ENCODE results near the gene METTL9.
"Not testable (repeated sequence)": the region's sequence is repeated elsewhere in the genome, so short reads cannot be mapped to it uniquely, and the experiment has no call there.

The METTL9 gene
- total RNA-seq = 103 to 116 reads per million in 2 donors

GRCh38 chr16:21599122-21600030 is at the start of gene METTL9:
TSS of gene METTL9 (plus strand) at chr16:21599577. CDS start at chr16:21599734, 157 bp downstream.
- peak; percentile 91 for DNase-seq

DNA sequence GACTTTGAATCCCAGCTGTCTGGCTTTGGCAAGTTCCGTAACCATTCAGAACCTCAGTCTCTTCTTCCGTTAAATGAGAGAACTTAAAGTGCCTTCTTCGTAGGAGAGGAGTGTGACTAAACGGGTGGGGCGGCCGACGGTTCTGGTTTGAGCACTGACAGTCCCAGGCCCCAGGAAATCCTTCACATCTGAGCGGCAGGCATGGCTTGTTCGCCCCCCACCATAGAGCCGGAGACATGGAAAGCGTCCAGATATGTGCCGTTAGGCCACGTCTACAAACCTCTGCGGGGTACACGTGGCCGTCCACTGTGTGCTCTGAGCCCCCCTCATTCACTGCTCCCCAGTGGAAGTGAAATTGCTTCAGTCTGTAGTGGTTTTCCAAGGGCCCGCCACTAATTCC is 49.4 kb upstream of the METTL9 start:
- not testable (repeated sequence) for DNase-seq

DNA sequence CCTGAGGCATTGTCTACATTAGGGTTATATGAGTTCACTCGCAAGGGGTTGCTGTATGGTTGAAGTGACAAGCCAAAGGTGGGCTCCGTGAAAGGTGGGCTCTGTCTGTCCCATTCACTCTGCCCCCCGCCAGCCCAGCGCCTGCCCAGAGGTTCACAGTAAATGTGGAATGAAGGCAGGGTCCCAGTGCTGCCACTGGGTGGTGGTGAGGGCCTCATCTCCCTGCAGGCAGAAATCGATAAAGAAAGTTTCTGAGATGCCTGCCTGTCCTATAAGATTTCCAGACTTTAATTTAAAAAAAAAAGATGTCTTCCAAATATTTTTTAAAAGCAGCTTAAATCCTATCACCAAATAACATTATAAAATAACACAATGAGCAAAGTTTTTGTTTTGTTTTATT is 48.9 kb upstream of the METTL9 start:
- DNase-seq = not testable (repeated sequence)

DNA sequence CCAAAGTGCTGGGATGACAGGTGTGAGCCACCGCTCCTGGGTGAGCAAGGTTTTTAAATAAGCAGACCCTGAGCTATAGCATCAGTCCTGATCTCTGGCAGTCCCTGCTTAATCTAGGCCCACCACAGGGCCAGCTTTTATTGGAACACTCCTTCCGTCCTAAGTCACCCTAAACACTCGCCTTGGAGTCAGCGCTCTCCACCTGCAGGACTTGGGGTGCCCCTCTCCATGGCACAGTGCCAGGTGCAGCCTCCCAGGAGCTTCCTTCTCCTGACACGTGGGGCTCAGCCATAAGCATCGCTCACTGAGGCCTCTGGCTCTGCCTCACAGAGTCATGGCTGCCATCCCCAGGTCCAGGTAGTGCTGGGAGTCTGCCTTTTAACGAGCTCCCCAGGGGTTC is 48.3 kb upstream of the METTL9 start:
- not testable (repeated sequence) for DNase-seq

DNA sequence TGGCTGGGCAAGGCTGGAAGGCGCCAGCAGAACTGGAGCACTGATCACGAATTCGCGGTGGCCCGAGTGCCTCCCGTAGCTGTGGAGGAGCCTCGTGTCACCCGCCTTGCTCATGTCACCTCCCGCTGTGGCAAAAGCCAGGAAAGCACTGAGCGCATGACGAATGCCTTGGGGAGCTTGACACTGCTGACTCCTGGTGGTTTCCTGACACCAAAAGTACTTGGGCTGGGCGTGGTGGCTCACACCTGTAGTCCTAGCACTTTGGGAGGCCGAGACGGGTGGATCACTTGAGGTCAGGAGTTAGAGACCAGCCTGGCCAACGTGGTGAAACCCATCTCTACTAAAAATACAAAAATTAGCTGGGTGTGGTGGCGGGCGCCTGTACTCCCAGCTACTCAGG is 47.8 kb upstream of the METTL9 start:
- not testable (repeated sequence) for DNase-seq

DNA sequence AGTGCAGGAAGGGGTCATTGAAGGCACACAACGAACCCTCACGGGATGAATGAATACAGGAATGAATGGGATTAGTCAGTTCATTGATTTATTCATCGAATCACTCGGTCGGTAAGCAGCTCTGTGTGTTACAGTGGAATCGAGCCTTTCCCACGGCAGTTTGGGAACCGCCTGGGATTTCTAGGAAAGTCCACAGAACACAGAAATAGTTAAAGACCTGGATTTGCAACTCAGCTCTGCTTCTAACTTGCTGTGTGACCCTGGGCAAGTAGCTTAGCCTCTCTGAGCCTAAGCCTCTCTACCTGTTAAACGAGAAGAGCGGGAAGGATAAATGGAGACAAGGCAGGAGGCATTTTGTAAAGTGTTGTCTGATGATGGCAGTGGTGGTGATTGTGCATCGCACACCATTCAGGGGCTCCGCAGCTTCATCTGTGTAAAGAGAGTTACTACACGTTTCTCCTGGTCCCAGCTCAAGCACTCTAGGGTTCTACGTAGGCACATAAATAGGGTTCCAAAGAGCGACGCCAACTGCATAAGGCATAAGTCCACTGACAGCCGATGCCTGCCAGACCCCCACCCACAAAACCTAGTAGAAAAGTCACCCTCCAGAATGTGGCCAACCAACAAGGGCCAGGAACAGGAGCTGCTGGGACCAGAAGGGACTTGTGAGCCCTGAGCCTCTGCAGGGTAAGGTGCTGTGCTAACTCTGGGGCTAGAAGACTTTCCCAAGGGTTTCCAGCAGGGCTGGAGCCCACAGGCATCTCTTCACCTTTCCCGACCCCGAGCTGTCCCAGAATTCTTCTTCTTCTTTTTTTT is 45.7 kb upstream of the METTL9 start:
- not testable (repeated sequence) for DNase-seq

DNA sequence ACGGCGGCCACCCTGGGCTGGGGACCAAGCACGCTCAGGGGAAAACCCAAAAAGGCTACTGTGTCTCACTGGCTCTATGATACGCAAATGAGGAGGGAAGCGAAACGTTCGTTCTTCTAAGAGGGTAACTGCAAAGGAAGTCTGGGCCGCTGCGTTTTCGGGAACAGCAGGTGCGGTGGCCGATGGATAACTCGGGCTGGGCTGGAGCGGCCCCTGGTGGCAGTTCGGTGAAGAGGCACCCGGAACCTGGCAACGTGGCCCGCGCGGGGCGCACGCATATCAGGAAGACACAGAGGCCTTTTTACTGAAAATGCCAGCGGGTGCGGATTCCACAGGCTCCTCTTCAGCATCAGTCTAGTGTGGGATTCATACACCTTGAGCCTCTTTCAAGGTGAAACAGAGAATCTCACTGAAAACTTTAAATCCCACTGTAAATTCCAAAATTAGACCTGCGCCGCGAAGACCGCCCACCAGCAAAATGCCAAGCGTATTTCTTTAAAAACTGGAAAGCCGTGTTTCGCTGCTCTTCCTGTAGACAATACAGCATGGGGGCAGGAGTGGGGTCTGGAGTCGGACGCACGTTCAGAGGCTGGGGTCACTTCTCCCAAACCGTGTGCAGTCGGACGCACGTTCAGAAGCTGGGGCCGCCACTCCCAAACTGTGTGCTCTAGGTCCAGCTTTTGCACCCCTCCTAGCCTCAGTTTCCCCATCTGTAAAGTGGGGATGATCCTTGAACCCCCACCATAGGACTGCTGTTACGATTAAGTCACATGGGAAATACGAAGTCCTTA is 44.4 kb upstream of the METTL9 start:
- peak; percentile 63 for DNase-seq

GRCh38 chr16:21555621-21556020 is 43.8 kb upstream of the METTL9 start:
- DNase-seq = not testable (repeated sequence)

GRCh38 chr16:21556026-21556595 is 43.3 kb upstream of the METTL9 start:
- DNase-seq = not testable (repeated sequence)

DNA sequence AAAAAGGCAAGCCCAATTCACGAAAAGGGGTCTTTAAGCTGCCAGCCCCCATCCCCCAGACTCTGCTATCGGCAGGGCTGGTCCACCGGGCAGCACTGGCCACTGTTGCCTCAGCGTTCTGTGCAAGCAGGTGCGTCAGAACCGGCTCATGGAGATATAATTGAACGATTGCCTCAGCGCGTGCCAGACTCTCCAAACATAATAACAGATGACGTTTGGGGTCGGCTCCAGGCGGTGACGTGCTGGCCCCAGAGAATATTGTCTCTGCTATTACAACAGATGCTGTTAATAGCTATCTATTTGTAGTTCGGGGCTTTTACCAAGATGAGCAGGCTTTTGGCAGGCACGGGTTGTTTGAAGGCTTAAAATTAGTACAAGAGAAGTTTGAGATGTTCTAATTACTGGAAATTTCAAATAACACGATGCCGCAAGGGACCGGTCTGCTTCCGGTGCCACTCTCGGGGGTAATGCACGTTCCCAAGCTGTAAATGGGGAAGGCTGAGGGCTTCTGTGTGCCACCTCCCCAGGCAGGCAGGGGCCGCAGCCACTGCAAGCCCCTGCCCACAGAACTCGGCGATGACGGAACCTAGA is 42.6 kb upstream of the METTL9 start:
- DNase-seq = not testable (repeated sequence)

DNA sequence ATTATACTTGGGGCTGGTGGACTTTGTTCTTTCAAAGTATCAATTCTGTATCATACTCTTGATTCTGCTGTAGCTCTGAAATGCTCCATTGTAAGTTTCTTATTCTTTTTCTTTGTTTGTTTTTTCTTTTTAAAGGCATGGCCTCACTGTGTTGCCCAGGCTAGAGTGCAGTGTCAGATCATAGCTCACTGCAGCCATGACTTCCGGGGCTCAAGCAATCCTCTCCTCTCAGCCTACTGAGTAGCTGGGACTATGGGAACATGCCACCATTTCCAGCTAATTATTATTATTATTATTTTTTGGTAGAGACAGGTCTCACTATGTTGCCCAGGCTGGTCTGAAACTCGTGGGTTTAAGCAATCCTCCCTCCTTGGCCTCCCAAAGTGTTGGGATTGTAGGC is 38.9 kb upstream of the METTL9 start:
- DNase-seq = no peak

- DNase-seq = no peak
These were observed 35.7 kb upstream of the METTL9 start for GRCh38 chr16:21563676-21564075.

- DNase-seq = not testable (repeated sequence)
These were observed 35.0 kb upstream of the METTL9 start for GRCh38 chr16:21564367-21564766.

DNA sequence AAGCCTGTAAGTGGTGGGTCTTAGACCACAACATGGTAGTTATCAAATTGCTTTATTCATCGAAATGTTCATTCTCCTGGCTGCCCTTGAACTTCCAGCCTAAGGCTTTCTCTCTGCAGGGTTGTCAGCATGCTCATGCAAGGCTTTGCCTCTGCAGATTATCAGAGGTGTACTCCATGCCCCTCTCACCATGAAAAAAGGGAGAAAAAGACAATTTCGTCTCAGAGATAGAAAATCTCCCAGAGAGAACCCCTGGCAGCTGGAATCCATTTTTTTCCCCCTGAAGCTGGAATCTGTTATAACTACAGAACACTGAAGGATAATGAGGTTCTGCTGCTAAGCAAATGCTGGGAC is 33.9 kb upstream of the METTL9 start:
- no peak for DNase-seq

DNA sequence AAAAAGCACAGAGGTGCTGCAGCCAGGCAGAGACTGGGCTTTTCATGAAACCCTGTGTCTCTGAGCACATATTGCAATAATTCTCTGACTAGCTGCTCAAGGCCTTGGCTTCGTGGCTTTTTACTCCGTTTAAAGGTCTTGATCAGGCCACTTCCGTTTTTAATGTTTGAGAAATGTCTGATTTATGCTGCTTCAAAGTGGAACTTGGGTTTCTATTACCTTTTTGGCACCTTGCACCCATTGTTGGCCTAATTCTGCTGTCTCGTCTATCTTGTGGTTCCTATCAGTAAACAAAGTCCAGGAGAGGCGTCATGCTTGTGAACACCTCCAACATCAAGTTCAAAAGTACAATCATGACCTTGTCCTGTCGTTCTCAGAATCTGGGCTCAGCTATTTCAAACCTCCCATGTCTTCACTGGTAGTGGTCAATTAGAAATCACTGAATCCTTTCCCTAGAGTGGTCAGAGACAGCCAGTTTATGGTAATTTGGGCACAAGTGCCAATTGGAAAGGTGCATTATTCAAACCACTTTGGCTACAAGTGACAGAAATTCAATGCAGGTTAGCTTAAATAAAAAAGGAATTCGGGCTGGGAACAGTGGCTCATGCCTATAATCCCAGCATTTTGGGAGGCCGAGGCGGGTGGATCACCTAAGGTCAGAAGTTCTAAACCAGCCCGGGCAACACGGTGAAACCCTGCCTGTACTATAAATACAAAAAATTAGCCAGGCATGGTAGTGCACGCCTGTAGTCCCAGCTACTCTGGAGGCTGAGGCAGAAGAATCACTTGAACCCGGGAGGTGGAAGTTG is 33.3 kb upstream of the METTL9 start:
- DNase-seq = no peak

DNA sequence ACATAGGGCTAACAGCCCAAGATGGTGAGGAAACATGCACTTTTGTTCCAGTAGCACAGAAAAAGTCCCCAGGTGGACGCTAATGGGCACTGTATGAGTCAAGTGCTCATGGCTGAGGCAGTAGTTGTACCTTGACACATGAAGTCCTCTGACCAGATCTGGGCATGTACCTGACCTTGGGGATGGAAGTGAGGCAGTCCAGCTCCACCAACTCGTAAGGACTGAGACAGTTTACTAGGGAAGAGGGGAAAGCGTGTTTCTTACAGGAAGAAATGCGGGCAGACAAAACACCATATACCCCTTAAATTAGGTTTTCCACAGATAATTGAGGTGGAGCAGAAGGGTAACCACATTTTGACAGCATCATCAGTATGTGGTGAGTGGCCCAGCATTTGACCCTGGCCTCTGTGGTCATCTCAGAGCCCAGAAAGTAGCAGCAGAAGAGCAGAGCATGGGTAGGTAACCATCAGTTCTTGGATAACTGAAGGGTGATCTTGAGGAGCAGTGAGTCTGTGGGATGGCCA is 32.4 kb upstream of the METTL9 start:
- DNase-seq = no peak

- not testable (repeated sequence) for DNase-seq
These were observed 31.9 kb upstream of the METTL9 start for GRCh38 chr16:21567496-21567895.

GRCh38 chr16:21568502-21569189 is 30.7 kb upstream of the METTL9 start:
- DNase-seq = no peak

GRCh38 chr16:21570676-21571017 is 28.7 kb upstream of the METTL9 start:
- DNase-seq = no peak

GRCh38 chr16:21573506-21573905 is 25.9 kb upstream of the METTL9 start:
- DNase-seq = not testable (repeated sequence)
